Activated T-cell treated with anti-CD3 and anti-CD28 coated beads, Interleukin-2, amount 50 U/mL, for 24 hours (primary cell): ENCODE measurements around the gene ATP9A.

ENCODE experiments used
- DNase-seq: peaks from one replicate; pipeline ENCODE4 v3.0.0-alpha.2; 2020
- H3K27ac Mint-ChIP-seq: 2 replicates; pipeline ENCODE4 v1.8.0; 2020; ENCODE audit warnings: mild to moderate bottlenecking, mixed read lengths
- H3K27me3 Mint-ChIP-seq: 2 replicates; pipeline ENCODE4 v1.8.0; 2020; ENCODE audit warnings: mixed read lengths
- H3K36me3 Mint-ChIP-seq: 2 replicates; pipeline ENCODE4 v1.8.0; 2020; ENCODE audit warnings: low read depth, mixed read lengths
- H3K4me1 Mint-ChIP-seq: 2 replicates; pipeline ENCODE4 v1.8.0; 2020; ENCODE audit warnings: low read depth, mixed read lengths
- H3K4me3 Mint-ChIP-seq: 2 replicates; pipeline ENCODE4 v1.8.0; 2020; ENCODE audit warnings: mild to moderate bottlenecking, moderate library complexity, mixed read lengths
- H3K9me3 Mint-ChIP-seq: 2 replicates; pipeline ENCODE4 v1.8.0; 2020; ENCODE audit warnings: mixed read lengths

ATP9A gene

GRCh38 chr20:51600950-51601349, 167.2 kb downstream of the ATP9A start:
- Mint-ChIP-seq H3K4me3 (no peak overlapping the region), H3K9me3 (no peaks in the 10 kb centered on the region), H3K27ac (no peak overlapping the region), H3K36me3 (no peaks in the 10 kb centered on the region), H3K27me3 (peaks cover 5% of the 10 kb centered on the region), H3K4me1 (peaks cover 44% of the 10 kb centered on the region)
- no peak for DNase-seq

GRCh38 chr20:51600016-51600420, 168.2 kb downstream of the ATP9A start:
- H3K27ac Mint-ChIP-seq = no peak overlapping the region

DNA sequence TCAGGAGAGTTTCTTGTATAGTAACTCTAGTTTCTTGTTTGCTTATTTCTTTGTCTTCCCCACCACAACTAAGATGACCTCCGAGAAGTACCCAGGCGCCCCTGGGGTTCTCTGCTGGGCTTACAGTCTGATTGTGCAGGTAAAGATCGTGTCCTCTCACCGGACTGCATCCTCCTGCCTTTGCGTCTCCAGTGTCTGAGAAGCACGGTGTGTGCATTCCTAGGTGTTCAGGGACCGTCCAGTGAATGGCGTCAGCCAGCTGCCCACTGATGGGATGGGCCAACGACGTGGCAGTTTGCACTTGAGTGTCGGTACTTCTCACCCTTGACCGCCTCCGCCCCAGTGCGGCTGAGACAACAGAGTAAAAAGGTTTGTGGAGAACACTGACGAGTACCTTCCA, 169.6 kb downstream of the ATP9A start:
- peaks cover 66% of the 10 kb centered on the region for H3K4me1 Mint-ChIP-seq
- H3K27me3 Mint-ChIP-seq = peaks cover 5% of the 10 kb centered on the region
- no peak overlapping the region for H3K4me3 Mint-ChIP-seq
- no peaks in the 10 kb centered on the region for H3K9me3 Mint-ChIP-seq
- DNase-seq = no peak
- no peaks in the 10 kb centered on the region for H3K36me3 Mint-ChIP-seq
- peak overlapping the region; percentile 42 for H3K27ac Mint-ChIP-seq

More at GRCh38 chr20:51600016-51600420, 168.2 kb downstream of the ATP9A start:
- peaks cover 5% of the 10 kb centered on the region for H3K27me3 Mint-ChIP-seq
- no peaks in the 10 kb centered on the region for H3K36me3 Mint-ChIP-seq
- H3K9me3 Mint-ChIP-seq = no peaks in the 10 kb centered on the region
- DNase-seq = no peak
- H3K4me3 Mint-ChIP-seq = no peak overlapping the region
- H3K4me1 Mint-ChIP-seq = peaks cover 51% of the 10 kb centered on the region

DNA sequence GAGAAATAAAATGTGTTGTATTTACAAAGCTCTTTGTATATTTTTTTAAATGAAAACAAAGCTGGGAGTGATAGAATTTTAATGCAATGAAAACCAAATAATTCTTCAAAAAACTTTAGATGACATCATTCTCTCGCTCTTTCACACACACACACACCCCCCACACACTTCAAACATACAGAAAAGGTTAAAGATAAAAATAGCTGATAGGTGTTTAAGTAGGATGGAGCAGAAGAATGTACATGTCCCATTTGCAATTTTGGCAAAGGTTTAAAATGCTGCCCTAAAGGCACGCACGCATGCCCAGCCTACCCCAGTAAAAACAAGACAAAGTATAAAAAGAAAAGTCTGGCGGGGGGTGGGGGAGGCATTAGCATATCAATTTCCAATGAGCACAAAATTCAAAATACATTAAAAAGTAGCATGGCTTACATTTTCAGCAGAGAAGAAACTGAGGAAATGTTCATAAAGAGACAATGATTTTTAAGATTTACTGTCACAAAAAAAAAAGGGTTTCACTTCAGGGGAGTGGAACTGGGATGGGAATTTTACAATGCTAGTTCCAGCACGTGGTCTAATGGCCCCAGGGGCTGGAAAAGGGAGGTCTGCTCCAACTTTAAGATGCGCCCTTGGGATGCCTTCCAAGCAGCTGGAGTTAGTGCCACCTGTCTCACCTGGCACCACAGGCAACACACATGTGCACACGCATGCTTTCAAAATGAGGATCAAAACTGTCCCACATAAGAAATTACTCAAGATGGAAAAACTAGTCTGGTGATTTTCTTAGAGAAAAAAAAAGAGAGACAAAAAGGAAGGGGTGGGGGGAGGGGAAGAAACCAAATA, 170.6 kb downstream of the ATP9A start:
- peak overlapping the region; percentile 49 for H3K4me3 Mint-ChIP-seq
- no peaks in the 10 kb centered on the region for H3K9me3 Mint-ChIP-seq
- H3K27ac Mint-ChIP-seq = peak overlapping the region; percentile 84
- H3K36me3 Mint-ChIP-seq = no peaks in the 10 kb centered on the region
- no peak for DNase-seq
- peaks cover 5% of the 10 kb centered on the region for H3K27me3 Mint-ChIP-seq
- peaks cover 68% of the 10 kb centered on the region for H3K4me1 Mint-ChIP-seq

DNA sequence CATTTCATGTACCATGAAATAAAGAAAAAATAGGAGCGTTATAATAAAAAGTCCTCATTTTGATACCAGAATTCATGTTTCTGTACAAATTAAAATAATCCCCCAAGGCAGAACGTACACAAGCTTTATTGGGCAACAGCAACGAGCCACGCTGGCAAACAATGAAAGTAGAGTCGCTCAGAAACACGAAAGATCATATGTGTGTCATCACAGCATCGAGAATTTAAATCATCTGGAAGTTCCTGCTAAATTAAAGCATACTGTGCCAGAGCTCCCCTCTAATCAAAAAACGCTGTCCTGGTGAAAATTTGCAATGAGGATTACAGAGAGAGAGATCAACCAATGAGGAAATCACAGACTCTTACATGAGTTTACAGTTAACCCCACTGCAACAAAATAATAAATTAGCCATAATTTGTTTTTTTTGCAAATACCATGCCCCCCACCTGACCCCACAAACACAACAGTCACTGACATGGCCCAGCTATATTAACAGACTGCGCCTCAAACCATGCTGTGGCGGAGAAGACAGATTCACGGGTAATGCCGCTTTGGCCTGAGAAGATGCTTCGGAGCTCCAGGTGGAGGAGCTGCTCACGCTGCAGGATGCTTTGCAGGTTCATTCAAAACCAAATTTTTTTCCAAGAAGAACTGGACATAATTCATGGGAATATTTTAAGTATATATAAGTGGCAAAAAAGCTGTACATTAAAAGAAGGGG, 171.4 kb downstream of the ATP9A start:
- H3K36me3 Mint-ChIP-seq = no peaks in the 10 kb centered on the region
- H3K27ac Mint-ChIP-seq = no peak overlapping the region
- H3K9me3 Mint-ChIP-seq = no peaks in the 10 kb centered on the region
- H3K4me1 Mint-ChIP-seq = peaks cover 68% of the 10 kb centered on the region
- DNase-seq = no peak
- no peak overlapping the region for H3K4me3 Mint-ChIP-seq
- peaks cover 5% of the 10 kb centered on the region for H3K27me3 Mint-ChIP-seq

DNA sequence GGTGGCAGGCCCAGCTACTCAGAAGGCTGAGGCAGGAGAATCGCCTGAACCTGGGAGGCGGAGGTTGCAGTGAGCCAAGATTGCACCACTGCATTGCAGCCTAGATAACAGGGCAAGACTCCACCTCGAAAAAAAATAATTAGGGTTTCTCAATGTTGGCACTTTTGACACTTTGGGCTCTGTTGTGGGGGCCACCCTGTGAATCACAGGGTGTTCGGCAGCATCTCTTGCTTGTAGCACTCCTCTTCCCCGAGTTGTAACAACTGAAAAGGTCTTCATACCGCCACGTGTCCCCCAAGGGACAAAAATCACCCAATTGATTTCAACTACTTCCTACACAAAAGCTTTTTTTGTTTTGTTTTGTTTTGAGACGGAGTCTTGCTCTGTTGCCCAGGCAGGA, 172.4 kb downstream of the ATP9A start:
- peaks cover 5% of the 10 kb centered on the region for H3K27me3 Mint-ChIP-seq
- H3K27ac Mint-ChIP-seq = no peak overlapping the region
- H3K4me3 Mint-ChIP-seq = no peak overlapping the region
- DNase-seq = no peak
- no peaks in the 10 kb centered on the region for H3K36me3 Mint-ChIP-seq
- no peaks in the 10 kb centered on the region for H3K9me3 Mint-ChIP-seq
- H3K4me1 Mint-ChIP-seq = peaks cover 67% of the 10 kb centered on the region

- Mint-ChIP-seq H3K27me3 (peaks cover 5% of the 10 kb centered on the region), H3K4me1 (peaks cover 60% of the 10 kb centered on the region), H3K9me3 (no peaks in the 10 kb centered on the region), H3K36me3 (no peaks in the 10 kb centered on the region), H3K4me3 (peak overlapping the region; percentile 41), H3K27ac (peak overlapping the region; percentile 88)
- peak; percentile 83 for DNase-seq
Measured at GRCh38 chr20:51595058-51595532, 173.1 kb downstream of the ATP9A start.

DNA sequence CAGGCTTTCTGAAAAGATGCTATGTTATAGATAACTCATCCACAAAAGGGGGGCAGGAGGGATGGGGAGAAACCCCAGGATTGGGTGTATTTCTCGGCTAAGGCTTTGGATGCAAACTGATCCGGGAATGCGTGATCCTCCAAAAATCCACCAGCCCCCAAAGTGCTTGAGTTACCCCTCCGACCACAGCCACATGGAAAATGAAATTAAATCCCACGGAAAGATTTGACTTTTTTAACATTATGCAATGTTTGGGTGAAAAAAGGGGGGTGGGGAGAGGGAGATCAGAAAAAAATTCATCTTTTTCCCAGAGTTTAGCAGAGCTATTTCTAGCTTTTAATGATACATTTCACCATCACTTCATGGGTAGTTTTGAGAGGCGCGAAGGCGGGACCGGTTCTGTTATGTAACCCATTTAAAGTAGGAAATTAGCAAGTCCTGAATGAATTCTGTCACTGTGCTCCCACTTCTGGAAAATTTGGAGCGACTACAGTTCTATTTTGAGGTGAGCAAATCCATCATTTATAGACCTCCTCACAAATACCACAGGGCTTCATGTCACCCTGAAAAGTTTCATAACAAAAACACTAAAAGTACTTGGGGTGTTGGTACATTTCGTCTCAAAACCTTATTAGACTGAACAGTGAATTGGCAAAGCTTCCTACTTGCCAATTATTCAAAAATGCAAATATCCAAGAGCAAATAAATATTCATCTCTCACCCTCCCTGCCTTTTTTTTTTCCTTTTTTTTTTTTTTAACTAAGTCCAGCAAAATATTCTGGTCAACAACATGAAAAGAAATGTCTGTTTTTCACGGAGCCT, 173.7 kb downstream of the ATP9A start:
- no peak for DNase-seq
- Mint-ChIP-seq H3K36me3 (no peaks in the 10 kb centered on the region), H3K4me1 (peaks cover 54% of the 10 kb centered on the region), H3K27ac (peak overlapping the region; percentile 88), H3K4me3 (peak overlapping the region; percentile 41), H3K9me3 (no peaks in the 10 kb centered on the region), H3K27me3 (peaks cover 4% of the 10 kb centered on the region)

DNA sequence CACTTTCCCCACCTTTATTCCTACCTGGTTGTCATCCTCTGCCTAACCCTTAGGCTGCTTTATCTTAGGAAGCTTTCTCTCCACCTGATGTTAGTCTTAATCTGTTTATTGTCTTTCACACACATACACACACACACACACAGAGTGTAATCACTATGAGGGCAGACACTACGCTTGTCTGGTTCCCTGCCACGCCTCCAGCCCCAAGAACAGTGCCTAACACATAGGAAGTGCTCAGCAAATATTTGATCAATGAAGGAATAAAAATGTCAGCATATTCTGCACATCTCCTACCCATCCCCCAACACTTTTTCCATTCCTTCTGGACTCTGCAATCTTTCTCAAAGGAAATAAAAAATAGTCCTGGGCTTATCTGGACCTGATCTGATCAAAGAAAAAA, 174.6 kb downstream of the ATP9A start:
- no peaks in the 10 kb centered on the region for H3K36me3 Mint-ChIP-seq
- H3K9me3 Mint-ChIP-seq = no peaks in the 10 kb centered on the region
- H3K27me3 Mint-ChIP-seq = no peaks in the 10 kb centered on the region
- peaks cover 48% of the 10 kb centered on the region for H3K4me1 Mint-ChIP-seq
- no peak overlapping the region for H3K4me3 Mint-ChIP-seq
- no peak for DNase-seq
- no peak overlapping the region for H3K27ac Mint-ChIP-seq

DNA sequence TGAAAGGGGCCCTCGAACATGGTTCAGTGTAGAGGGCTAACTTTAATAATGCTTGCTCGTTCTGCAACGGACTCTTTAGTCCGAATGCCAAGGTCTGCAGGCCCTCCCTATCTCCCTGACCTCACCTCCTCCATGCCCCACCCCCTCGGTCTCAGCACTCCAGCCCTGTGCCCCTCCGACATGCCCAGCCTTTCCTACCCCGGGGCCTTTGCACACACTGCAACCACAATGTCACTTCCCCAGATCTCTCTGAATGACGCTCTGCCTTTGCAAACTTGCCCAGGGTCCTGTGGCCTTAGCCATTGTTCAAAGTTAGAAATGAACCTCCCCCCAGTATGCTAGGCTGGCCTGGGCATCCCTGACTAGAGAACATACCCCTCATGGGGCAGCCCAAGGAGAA, 175.6 kb downstream of the ATP9A start:
- Mint-ChIP-seq H3K27me3 (no peaks in the 10 kb centered on the region), H3K4me1 (peaks cover 37% of the 10 kb centered on the region), H3K9me3 (no peaks in the 10 kb centered on the region), H3K4me3 (no peak overlapping the region), H3K27ac (no peak overlapping the region), H3K36me3 (no peaks in the 10 kb centered on the region)
- DNase-seq = no peak

DNA sequence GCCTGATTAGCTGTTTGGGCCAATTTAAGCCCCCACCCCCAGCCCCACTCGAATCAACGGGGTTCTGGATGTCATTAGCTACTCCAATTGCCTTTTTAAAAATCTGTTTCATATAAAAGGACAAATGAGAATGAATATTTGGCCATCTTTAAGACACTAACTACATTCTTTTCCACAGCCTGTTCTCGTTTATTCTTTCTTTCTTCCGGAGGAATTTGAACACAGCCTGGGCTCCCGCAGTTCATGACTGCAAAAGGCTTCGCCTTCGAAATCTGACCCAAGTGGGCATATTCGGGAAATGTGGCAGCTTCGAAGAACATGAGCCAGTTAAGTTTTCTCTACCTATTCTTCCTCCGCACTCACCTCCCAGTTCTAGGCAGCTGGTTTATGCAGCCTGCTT, 176.3 kb downstream of the ATP9A start:
- H3K9me3 Mint-ChIP-seq = no peaks in the 10 kb centered on the region

GRCh38 chr20:51588762-51589161, 179.4 kb downstream of the ATP9A start:
- Mint-ChIP-seq H3K36me3 (no peaks in the 10 kb centered on the region), H3K4me1 (peaks cover 12% of the 10 kb centered on the region), H3K27ac (no peak overlapping the region), H3K4me3 (no peak overlapping the region), H3K27me3 (no peaks in the 10 kb centered on the region), H3K9me3 (no peaks in the 10 kb centered on the region)
- DNase-seq = no peak

More for the DNA sequence above, 176.3 kb downstream of the ATP9A start:
- DNase-seq = no peak
- H3K4me1 Mint-ChIP-seq = peaks cover 30% of the 10 kb centered on the region
- no peak overlapping the region for H3K27ac Mint-ChIP-seq
- H3K36me3 Mint-ChIP-seq = no peaks in the 10 kb centered on the region
- H3K4me3 Mint-ChIP-seq = no peak overlapping the region
- no peaks in the 10 kb centered on the region for H3K27me3 Mint-ChIP-seq

DNA sequence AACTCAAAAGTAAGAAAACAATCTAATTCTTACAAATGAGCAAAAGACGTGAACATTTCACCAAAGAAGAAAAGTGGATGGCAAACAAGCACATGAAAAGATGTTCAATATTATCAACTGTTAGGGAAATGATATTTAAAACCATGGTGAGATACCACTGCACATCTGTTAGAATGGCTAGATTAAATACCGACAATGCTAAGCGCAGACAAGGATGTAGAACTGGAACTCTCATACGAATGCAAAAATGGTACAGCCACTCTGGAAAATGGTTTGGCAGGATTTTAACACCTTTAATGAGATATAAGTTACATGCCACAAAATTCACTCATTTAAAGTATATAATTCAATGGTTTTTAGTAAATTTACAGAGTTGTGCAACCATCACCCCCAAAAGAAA, 181.0 kb downstream of the ATP9A start:
- Mint-ChIP-seq H3K4me3 (no peak overlapping the region), H3K4me1 (peaks cover 8% of the 10 kb centered on the region), H3K27ac (no peak overlapping the region), H3K9me3 (no peaks in the 10 kb centered on the region), H3K36me3 (no peaks in the 10 kb centered on the region), H3K27me3 (no peaks in the 10 kb centered on the region)
- DNase-seq = no peak

DNA sequence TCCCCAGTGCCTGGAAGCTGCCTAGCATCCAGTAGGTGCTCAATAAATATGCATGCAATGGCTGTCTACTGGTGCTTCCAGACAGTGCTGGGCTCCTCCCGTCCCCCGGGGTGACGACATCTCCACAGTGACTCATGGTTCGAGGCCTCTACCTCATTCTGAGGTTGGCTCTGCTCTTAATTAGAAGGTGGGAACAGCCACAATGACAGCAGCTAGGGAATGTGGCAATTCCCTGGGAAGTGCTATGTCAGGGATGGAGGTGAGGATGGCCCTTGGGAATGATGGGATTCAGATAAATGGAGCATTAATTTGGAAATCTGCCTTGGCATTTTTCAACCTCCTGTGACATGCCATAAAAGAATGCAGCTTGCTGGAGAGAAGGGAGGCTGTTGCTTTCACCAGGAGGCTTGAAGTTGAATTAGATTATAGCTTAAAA, 182.2 kb downstream of the ATP9A start:
- no peak overlapping the region for H3K4me3 Mint-ChIP-seq
- H3K27ac Mint-ChIP-seq = no peak overlapping the region
- no peaks in the 10 kb centered on the region for H3K9me3 Mint-ChIP-seq
- H3K36me3 Mint-ChIP-seq = no peaks in the 10 kb centered on the region
- DNase-seq = no peak
- H3K27me3 Mint-ChIP-seq = no peaks in the 10 kb centered on the region
- H3K4me1 Mint-ChIP-seq = peaks cover 8% of the 10 kb centered on the region
